Measurements from ENCODE around the gene PSORS1C2. TPM values are rescaled to one million over a fixed set of nuclear protein-coding genes. Genes with fewer than 3 reads are reported as not detected.
"Not testable (repeated sequence)": the region's sequence is repeated elsewhere in the genome, so short reads cannot be mapped to it uniquely, and the experiment has no call there.

Gene PSORS1C2
- total and polyA plus RNA-seq, 9 donors, result not detected

- DNase-seq, result no peak
- H3K27me3 ChIP-seq, result no peaks in the 10 kb centered on the region
- no peak overlapping the region for H3K27ac ChIP-seq
- no peaks in the 10 kb centered on the region for H3K36me3 ChIP-seq
- WGBS, 3 donors, result 55 to 65% (median 60%) methylated on average over 15 to 16 of the region's 16 CpGs
- intact Hi-C loops (cut with DNase I), result no loop called here
- no peak for TF ChIP-seq POLR2A (IDR thresholded peaks at IDR 0.05)
- TF ChIP-seq, protein P1, sequence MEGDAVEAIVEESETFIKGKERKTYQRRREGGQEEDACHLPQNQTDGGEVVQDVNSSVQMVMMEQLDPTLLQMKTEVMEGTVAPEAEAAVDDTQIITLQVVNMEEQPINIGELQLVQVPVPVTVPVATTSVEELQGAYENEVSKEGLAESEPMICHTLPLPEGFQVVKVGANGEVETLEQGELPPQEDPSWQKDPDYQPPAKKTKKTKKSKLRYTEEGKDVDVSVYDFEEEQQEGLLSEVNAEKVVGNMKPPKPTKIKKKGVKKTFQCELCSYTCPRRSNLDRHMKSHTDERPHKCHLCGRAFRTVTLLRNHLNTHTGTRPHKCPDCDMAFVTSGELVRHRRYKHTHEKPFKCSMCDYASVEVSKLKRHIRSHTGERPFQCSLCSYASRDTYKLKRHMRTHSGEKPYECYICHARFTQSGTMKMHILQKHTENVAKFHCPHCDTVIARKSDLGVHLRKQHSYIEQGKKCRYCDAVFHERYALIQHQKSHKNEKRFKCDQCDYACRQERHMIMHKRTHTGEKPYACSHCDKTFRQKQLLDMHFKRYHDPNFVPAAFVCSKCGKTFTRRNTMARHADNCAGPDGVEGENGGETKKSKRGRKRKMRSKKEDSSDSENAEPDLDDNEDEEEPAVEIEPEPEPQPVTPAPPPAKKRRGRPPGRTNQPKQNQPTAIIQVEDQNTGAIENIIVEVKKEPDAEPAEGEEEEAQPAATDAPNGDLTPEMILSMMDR (IDR thresholded peaks at IDR 0.05), result no peak
- no peak for TF ChIP-seq EP300 (IDR thresholded peaks at IDR 0.05)
- H3K4me3 ChIP-seq, result no peak overlapping the region
- no peaks in the 10 kb centered on the region for H3K9me3 ChIP-seq
- no peaks in the 10 kb centered on the region for H3K4me1 ChIP-seq (ENCODE audit: insufficient read depth)
These were observed 33.4 kb upstream of the PSORS1C2 start for GRCh38 chr6:31171931-31172905.

DNA sequence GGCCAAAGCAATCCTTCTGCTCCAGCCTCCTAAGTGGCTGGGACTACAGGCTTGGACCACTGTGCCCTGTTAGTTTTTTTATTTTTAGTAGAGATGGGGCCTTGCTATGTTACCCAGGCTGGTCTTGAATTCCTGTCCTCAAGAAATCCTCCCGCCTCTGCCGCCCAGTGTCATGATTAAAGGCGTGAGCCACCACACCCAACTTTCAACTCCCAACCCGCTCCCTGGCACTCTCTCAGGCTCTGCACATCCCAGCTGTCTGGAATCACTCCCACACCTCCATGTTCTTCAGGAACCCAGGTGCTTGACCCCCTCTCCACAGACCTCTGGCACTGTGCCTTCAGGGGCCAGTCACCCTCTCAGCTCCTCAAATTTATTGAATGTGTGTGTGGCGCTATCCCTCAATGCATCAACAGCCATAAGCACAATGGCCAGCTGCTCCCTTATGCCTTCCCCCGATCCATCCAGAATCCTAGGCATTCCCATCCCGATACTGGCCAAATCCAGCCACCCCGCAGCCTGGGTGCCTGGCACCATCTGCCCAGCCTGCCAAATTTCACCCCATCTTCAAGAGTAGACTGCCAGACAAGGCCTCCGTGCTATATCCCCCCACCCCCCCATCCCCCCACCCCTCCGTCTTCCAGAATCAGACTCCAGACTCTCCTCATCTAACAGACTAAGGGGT is 32.3 kb upstream of the PSORS1C2 start:
- no peak overlapping the region for H3K27ac ChIP-seq
- no peak for TF ChIP-seq POLR2A (IDR thresholded peaks at IDR 0.05)
- TF ChIP-seq, protein P1 (IDR thresholded peaks at IDR 0.05), result no peak
- no peak for TF ChIP-seq EP300 (IDR thresholded peaks at IDR 0.05)
- H3K4me3 ChIP-seq, result no peak overlapping the region
- intact Hi-C loops (cut with DNase I), result no loop called here
- no peaks in the 10 kb centered on the region for H3K4me1 ChIP-seq (ENCODE audit: insufficient read depth)
- H3K27me3 ChIP-seq, result no peaks in the 10 kb centered on the region
- H3K36me3 ChIP-seq, result no peaks in the 10 kb centered on the region
- no peaks in the 10 kb centered on the region for H3K9me3 ChIP-seq
- DNase-seq, result no peak
- WGBS, 3 donors, result 84 to 90% (median 87%) methylated on average over 10 of the region's 10 CpGs

DNA sequence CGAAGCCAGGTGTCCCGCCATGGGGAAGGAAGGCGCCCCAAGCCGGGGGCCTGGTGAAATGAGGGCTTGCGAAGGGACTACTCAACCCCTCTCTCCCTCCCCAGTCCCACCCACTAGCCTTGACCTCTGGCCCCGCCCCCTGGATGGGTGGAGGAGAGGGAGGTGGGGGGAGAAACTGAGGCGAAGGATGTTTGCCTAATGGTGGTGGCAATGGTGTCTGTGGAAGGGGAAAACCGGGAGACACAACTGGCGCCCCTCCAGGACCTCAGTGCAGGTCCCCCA is 31.7 kb upstream of the PSORS1C2 start, which contains the start of gene POU5F1:
Gene POU5F1, minus strand, starts transcription at position 83 of the 282 bp plus-strand sequence. Its CDS starts 62 bp downstream, at position 21.
- Histone ChIP-seq H3K9me3 (no peaks in the 10 kb centered on the region), H3K27me3 (no peaks in the 10 kb centered on the region), H3K27ac (no peak within 1 kb of the TSS), H3K36me3 (no peaks in the 10 kb centered on the region), H3K4me3 (no peak within 1 kb of the TSS), H3K4me1 (ENCODE audit: insufficient read depth) (no peaks in the 10 kb centered on the region)
- 45 to 51% (median 50%) methylated on average over 9 of the region's 9 CpGs for WGBS, 3 donors
- no peak for TF ChIP-seq POLR2A (IDR thresholded peaks at IDR 0.05)
- TF ChIP-seq, protein P1 (IDR thresholded peaks at IDR 0.05), result no peak
- no peak for TF ChIP-seq EP300 (IDR thresholded peaks at IDR 0.05)
- intact Hi-C loops (cut with DNase I), result no loop called here
- no peak for DNase-seq

GRCh38 chr6:31169858-31170599 is 31.2 kb upstream of the PSORS1C2 start:
- intact Hi-C loops (cut with DNase I); DNase-seq; H3K4me1 ChIP-seq (ENCODE audit: insufficient read depth); H3K9me3 ChIP-seq; H3K27me3 ChIP-seq; H3K27ac ChIP-seq; H3K36me3 ChIP-seq; H3K4me3 ChIP-seq: not testable (repeated sequence)
- 52 to 55% (median 54%) methylated on average over 17 to 23 of the region's 23 CpGs for WGBS, 3 donors

All from ovary (tissue), 9 donors.